GM20000 (cell line): ENCODE data around the gene MMP21.

Experiments
- DNase-seq: peaks from one replicate; pipeline ENCODE4 v3.0.0; 2012; ENCODE audit warnings: low spot score
- CTCF ChIP-seq: IDR thresholded peaks from 2 replicates; pipeline ENCODE4 v1.5.1; 2012; ENCODE audit warnings: mild to moderate bottlenecking, control low read depth; ENCODE audit errors: extremely low read depth, missing control alignments

Gene MMP21

GRCh38 chr10:125772112-125772863 lies 3.3 kb downstream of the MMP21 start:
- no peak for DNase-seq
- no peak for TF ChIP-seq CTCF

- DNase-seq: no peak
- no peak for TF ChIP-seq CTCF
These were observed 4.8 kb downstream of the MMP21 start for GRCh38 chr10:125770844-125771243.

GRCh38 chr10:125769175-125769574 lies 6.4 kb downstream of the MMP21 start:
- no peak for TF ChIP-seq CTCF
- no peak for DNase-seq

- DNase-seq: no peak
These were observed 7.3 kb downstream of the MMP21 start for GRCh38 chr10:125768219-125768855.

GRCh38 chr10:125766511-125766910 lies 9.1 kb downstream of the MMP21 start:
- DNase-seq: no peak

More at GRCh38 chr10:125768219-125768855, 7.3 kb downstream of the MMP21 start:
- TF ChIP-seq CTCF: no peak

GRCh38 chr10:125765835-125766234 lies 9.8 kb downstream of the MMP21 start:
- TF ChIP-seq CTCF: no peak
- DNase-seq: no peak

More at GRCh38 chr10:125766511-125766910, 9.1 kb downstream of the MMP21 start:
- no peak for TF ChIP-seq CTCF
